H9 (cell line): ENCODE data around the gene GRIN3B. TPM values are rescaled to one million over a fixed set of nuclear protein-coding genes. Genes with fewer than 3 reads are reported as not detected.
A peak's percentile ranks its signal among the peaks of the same experiment; 100 is the strongest.
"Not testable (repeated sequence)": the region's sequence is repeated elsewhere in the genome, so short reads cannot be mapped to it uniquely, and the experiment has no call there.

Experiments
- DNase-seq: peaks from one replicate; pipeline ENCODE4 v3.0.0-alpha.2; 2017
- H2AFZ ChIP-seq: one replicate; pipeline ENCODE4 v1.6.1; 2013; ENCODE audit warnings: mild to moderate bottlenecking, low read length, control low read depth, moderate library complexity
- H2AK5ac ChIP-seq: 2 replicates; pipeline ENCODE4 v1.6.1; 2013; ENCODE audit warnings: low read length, control low read depth, mixed read lengths; ENCODE audit not compliant: insufficient read length
- H2BK120ac ChIP-seq: one replicate; pipeline ENCODE4 v1.6.1; 2013; ENCODE audit warnings: low read depth, mild to moderate bottlenecking, low read length, control low read depth, inconsistent platforms; ENCODE audit not compliant: poor library complexity, severe bottlenecking
- H2BK12ac ChIP-seq: 2 replicates; pipeline ENCODE4 v1.6.1; 2013; ENCODE audit warnings: low read length, control low read depth, mixed read lengths, low read depth; ENCODE audit not compliant: insufficient read length
- H2BK15ac ChIP-seq: 2 replicates; pipeline ENCODE4 v1.6.1; 2013; ENCODE audit warnings: low read depth, low read length, control low read depth
- H2BK20ac ChIP-seq: one replicate; pipeline ENCODE4 v1.6.1; 2013; ENCODE audit warnings: low read depth, mild to moderate bottlenecking, low read length, control low read depth, inconsistent platforms; ENCODE audit not compliant: poor library complexity, severe bottlenecking
- H2BK5ac ChIP-seq: 2 replicates; pipeline ENCODE4 v1.6.1; 2013; ENCODE audit warnings: low read length, control low read depth, mixed read lengths; ENCODE audit not compliant: insufficient read length
- H3K14ac ChIP-seq: 2 replicates; pipeline ENCODE4 v1.6.1; 2013; ENCODE audit warnings: low read length, control low read depth; ENCODE audit not compliant: insufficient read depth
- H3K18ac ChIP-seq: 2 replicates; pipeline ENCODE4 v1.6.1; 2013; ENCODE audit warnings: low read depth, mild to moderate bottlenecking, mixed read lengths, low read length, control low read depth; ENCODE audit not compliant: insufficient read length
- H3K23ac ChIP-seq: 2 replicates; pipeline ENCODE4 v1.6.1; 2013; ENCODE audit warnings: low read length, control low read depth, mixed read lengths, low read depth; ENCODE audit not compliant: insufficient read length
- H3K23me2 ChIP-seq: 2 replicates; pipeline ENCODE4 v1.6.1; 2013; ENCODE audit warnings: low read depth, mild to moderate bottlenecking, mixed read lengths, low read length, control low read depth; ENCODE audit not compliant: insufficient read length, poor library complexity, severe bottlenecking
- H3K27ac ChIP-seq: 2 replicates; pipeline ENCODE4 v1.5.1; 2013; ENCODE audit warnings: low read length, control low read depth, mixed read lengths, low read depth; ENCODE audit not compliant: insufficient read length
- H3K27me3 ChIP-seq: 2 replicates; pipeline ENCODE4 v1.6.1; 2013; ENCODE audit warnings: low read length, control low read depth, inconsistent platforms; ENCODE audit not compliant: insufficient read depth
- H3K4ac ChIP-seq: 2 replicates; pipeline ENCODE4 v1.6.1; 2013; ENCODE audit warnings: low read depth, mild to moderate bottlenecking, control low read depth, inconsistent platforms, low read length, moderate library complexity
- H3K4me1 ChIP-seq: 2 replicates; pipeline ENCODE4 v1.6.1; 2013; ENCODE audit warnings: low read length, control low read depth, inconsistent platforms; ENCODE audit not compliant: insufficient read depth
- H3K4me2 ChIP-seq: 2 replicates; pipeline ENCODE4 v1.6.1; 2013; ENCODE audit warnings: low read length, control low read depth, mixed read lengths; ENCODE audit not compliant: insufficient read length, insufficient read depth
- H3K56ac ChIP-seq: 2 replicates; pipeline ENCODE4 v1.6.1; 2013; ENCODE audit warnings: low read depth, mild to moderate bottlenecking, mixed read lengths, low read length, control low read depth; ENCODE audit not compliant: insufficient read length
- H3K79me1 ChIP-seq: 2 replicates; pipeline ENCODE4 v1.6.1; 2013; ENCODE audit warnings: low read depth, mild to moderate bottlenecking, moderate library complexity, low read length, control low read depth, inconsistent platforms; ENCODE audit not compliant: insufficient read depth, poor library complexity, severe bottlenecking
- H3K79me2 ChIP-seq: 2 replicates; pipeline ENCODE4 v1.6.1; 2013; ENCODE audit warnings: low read length, control low read depth, inconsistent platforms; ENCODE audit not compliant: insufficient read depth
- H3K9ac ChIP-seq: 2 replicates; pipeline ENCODE4 v1.6.1; 2013; ENCODE audit warnings: low read length, control low read depth, mixed read lengths; ENCODE audit not compliant: insufficient read length; ENCODE audit errors: extremely low read depth
- H3K9me3 ChIP-seq: one replicate; pipeline ENCODE4 v1.6.1; 2013; ENCODE audit warnings: low read depth, low read length, inconsistent platforms; ENCODE audit not compliant: control insufficient read depth
- H3T11ph ChIP-seq: one replicate; pipeline ENCODE4 v1.6.1; 2013; ENCODE audit warnings: mild to moderate bottlenecking, low read length, control low read depth, inconsistent platforms
- H4K20me1 ChIP-seq: one replicate; pipeline ENCODE4 v1.6.1; 2013; ENCODE audit not compliant: control insufficient read depth, insufficient read length, insufficient read depth
- H4K5ac ChIP-seq: 2 replicates; pipeline ENCODE4 v1.6.1; 2013; ENCODE audit warnings: low read depth, mild to moderate bottlenecking, mixed read lengths, low read length, control low read depth; ENCODE audit not compliant: insufficient read length
- H4K8ac ChIP-seq: replicated peaks from 2 replicates; pipeline ENCODE4 v1.6.1; 2013; ENCODE audit warnings: low read length, control low read depth, mixed read lengths, low read depth; ENCODE audit not compliant: insufficient read length
- H4K91ac ChIP-seq: 2 replicates; pipeline ENCODE4 v1.6.1; 2013; ENCODE audit warnings: low read depth, mild to moderate bottlenecking, moderate library complexity, mixed read lengths, low read length, control low read depth; ENCODE audit not compliant: insufficient read length
- H3K27ac Mint-ChIP-seq, 3 experiments: 2 replicates in 2 of 3; 3 replicates in 1 of 3; pipeline ENCODE4 v1.8.0; 2020 to 2021; ENCODE audit warnings: mixed read lengths in 3 of 3, mild to moderate bottlenecking in 1 of 3, moderate library complexity in 1 of 3
- H3K27me3 Mint-ChIP-seq: 2 replicates; pipeline ENCODE4 v1.8.0; 2021; ENCODE audit warnings: low read depth, mild to moderate bottlenecking, moderate library complexity, mixed read lengths
- H3K36me3 Mint-ChIP-seq, 3 experiments: 2 replicates in 2 of 3; 3 replicates in 1 of 3; pipeline ENCODE4 v1.8.0; 2020 to 2021; ENCODE audit warnings: low read depth in 3 of 3, mixed read lengths in 3 of 3; ENCODE audit not compliant: insufficient read depth in 1 of 3
- H3K4me1 Mint-ChIP-seq, 2 experiments: 2 replicates each; pipeline ENCODE4 v1.8.0; 2020; ENCODE audit warnings: mixed read lengths in 2 of 2
- H3K4me3 Mint-ChIP-seq, 2 experiments: 2 replicates in 1 of 2; 3 replicates in 1 of 2; pipeline ENCODE4 v1.8.0; 2020 to 2021; ENCODE audit warnings: mild to moderate bottlenecking in 2 of 2, mixed read lengths in 2 of 2, moderate library complexity in 1 of 2
- H3K9me3 Mint-ChIP-seq, 2 experiments: 2 replicates in 1 of 2; 3 replicates in 1 of 2; pipeline ENCODE4 v1.8.0; 2020; ENCODE audit warnings: mild to moderate bottlenecking in 2 of 2, mixed read lengths in 2 of 2, moderate library complexity in 1 of 2
- WGBS: extraction: QIAGEN DNeasy Blood & Tissue Kit; methylation state at CpG from one replicate; pipeline ENCODE4 v1.1.7; 2013; ENCODE audit warnings: missing lambda C conversion rate, low lambda C conversion rate, mixed read lengths; ENCODE audit not compliant: insufficient read length; ENCODE audit errors: extremely low coverage; 5-methylcytosine and 5-hydroxymethylcytosine counted together
- total RNA-seq: library from RNA; stranded (reverse); gene quantifications from 2 replicates; pipeline ENCODE4 v1.2.1, GENCODE V29; 2021
- TF ChIP-seq, protein P1 (sequence below): fragments of 200-600 bp; sonication (generic); conservative IDR thresholded peaks from 3 replicates; pipeline ENCODE4 v1.8.0; 2021; ENCODE audit warnings: antibody characterized with exemption, mild to moderate bottlenecking

The GRIN3B gene
- total RNA-seq, 1 experiment from 2014 or later = 1.0 TPM

DNA sequence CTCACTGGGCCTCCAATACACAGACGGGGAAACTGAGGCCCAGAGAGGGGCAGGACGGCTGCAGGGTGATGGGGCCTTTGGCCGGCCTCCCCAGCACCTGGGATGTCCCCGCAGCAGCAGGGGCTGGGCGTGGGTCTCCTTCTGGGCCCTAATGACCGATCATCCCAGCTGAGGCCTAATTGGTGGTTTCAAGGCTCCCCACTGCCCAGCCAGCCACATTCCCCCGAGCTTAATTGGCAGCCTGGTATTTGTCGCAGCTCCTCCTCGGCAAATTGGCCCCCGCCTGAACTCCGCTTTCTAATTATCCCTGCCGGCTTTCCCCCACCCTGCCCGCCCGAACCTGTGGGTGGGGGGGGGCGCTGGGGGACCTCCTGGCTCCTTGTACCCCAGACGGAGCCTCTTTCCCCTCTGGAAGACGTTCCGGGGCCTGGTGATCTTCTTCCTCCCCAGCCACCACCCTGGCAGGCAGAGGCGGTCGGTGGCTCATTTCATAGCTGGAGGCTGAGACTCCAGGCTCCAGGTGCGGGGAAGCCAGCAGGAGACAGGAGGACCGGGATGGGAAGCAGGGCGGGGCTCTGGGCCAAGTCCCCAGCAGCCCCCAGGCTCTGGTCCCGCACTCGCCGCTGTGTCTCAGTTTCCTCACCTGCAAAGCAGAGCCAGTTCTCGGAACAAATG, 43.3 kb upstream of the GRIN3B start:
- H3T11ph ChIP-seq = no peak overlapping the region
- peak overlapping the region; percentile 50 for H4K91ac ChIP-seq
- no peak overlapping the region for H2BK20ac ChIP-seq
- no peaks in the 10 kb centered on the region for H3K9me3 Mint-ChIP-seq
- H2AK5ac ChIP-seq = no peak overlapping the region
- peaks cover 3% of the 10 kb centered on the region; the same call in 1 of the 2 replicates for H3K4me1 ChIP-seq
- TF ChIP-seq, protein P1, sequence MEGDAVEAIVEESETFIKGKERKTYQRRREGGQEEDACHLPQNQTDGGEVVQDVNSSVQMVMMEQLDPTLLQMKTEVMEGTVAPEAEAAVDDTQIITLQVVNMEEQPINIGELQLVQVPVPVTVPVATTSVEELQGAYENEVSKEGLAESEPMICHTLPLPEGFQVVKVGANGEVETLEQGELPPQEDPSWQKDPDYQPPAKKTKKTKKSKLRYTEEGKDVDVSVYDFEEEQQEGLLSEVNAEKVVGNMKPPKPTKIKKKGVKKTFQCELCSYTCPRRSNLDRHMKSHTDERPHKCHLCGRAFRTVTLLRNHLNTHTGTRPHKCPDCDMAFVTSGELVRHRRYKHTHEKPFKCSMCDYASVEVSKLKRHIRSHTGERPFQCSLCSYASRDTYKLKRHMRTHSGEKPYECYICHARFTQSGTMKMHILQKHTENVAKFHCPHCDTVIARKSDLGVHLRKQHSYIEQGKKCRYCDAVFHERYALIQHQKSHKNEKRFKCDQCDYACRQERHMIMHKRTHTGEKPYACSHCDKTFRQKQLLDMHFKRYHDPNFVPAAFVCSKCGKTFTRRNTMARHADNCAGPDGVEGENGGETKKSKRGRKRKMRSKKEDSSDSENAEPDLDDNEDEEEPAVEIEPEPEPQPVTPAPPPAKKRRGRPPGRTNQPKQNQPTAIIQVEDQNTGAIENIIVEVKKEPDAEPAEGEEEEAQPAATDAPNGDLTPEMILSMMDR = no peak
- H3K56ac ChIP-seq = no peak overlapping the region
- H3K14ac ChIP-seq = peak overlapping the region; percentile 28
- WGBS = no CpG with 5 or more reads among the region's 27 CpGs
- no peak overlapping the region for H2BK12ac ChIP-seq
- no peaks in the 10 kb centered on the region for H3K27me3 Mint-ChIP-seq
- peak overlapping the region in 2 of 3 experiments; percentile 85 to 92; a peak in 3 of 7 replicates for H3K27ac Mint-ChIP-seq
- H3K4me2 ChIP-seq = no peak overlapping the region
- no peaks in the 10 kb centered on the region for H3K23me2 ChIP-seq
- H2BK15ac ChIP-seq = no peak overlapping the region
- no peak overlapping the region for H2BK5ac ChIP-seq
- H2AFZ ChIP-seq = no peak overlapping the region
- H3K4ac ChIP-seq = no peak overlapping the region
- H3K36me3 Mint-ChIP-seq = peaks cover 4 to 16% (median 11%) of the 10 kb centered on the region in 3 experiments; a peak in 6 of 7 replicates
- DNase-seq = peak; percentile 67
- H3K9ac ChIP-seq = no peak overlapping the region
- H4K5ac ChIP-seq = no peak overlapping the region
- no peak overlapping the region for H2BK120ac ChIP-seq
- no peaks in the 10 kb centered on the region for H3K9me3 ChIP-seq
- H3K27ac ChIP-seq = no peak overlapping the region
- H3K23ac ChIP-seq = no peak overlapping the region
- H3K79me2 ChIP-seq = 0 out of 2 replicates have a peak, but pooled peaks cover 3% of the 10 kb centered on the region
- peaks cover 3% of the 10 kb centered on the region for H3K79me1 ChIP-seq
- peaks cover 8 to 55% of the 10 kb centered on the region in 2 experiments for H3K4me1 Mint-ChIP-seq
- no peak overlapping the region for H4K8ac ChIP-seq
- no peak overlapping the region for H3K4me3 Mint-ChIP-seq
- H3K27me3 ChIP-seq = no peaks in the 10 kb centered on the region
- no peaks in the 10 kb centered on the region for H4K20me1 ChIP-seq
- H3K18ac ChIP-seq = peak overlapping the region; percentile 79

DNA sequence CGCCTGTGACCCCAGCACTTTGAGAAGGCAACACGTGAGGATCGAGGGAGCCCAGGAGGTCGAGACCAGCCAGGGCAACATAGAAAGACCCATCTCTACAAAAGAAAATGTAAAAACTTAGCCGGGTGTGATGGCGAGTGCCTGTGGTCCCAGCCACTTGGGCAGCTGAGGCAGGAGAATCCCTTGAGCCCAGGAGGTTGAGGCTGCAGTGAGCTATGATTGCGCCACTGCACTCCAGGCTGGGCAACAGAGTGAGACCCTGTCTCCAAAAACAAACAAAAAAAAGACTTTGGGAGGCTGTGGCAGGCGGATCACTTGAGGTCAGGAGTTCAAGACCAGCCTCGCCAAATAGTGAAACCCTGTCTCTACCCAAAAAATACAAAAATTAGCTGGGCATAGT, 42.6 kb upstream of the GRIN3B start:
- H3K4me1 ChIP-seq, H3K9ac ChIP-seq: not testable (repeated sequence)
- WGBS = no CpG with 5 or more reads among the region's 9 CpGs

More for the DNA sequence above, 42.6 kb upstream of the GRIN3B start:
- H3K4me3 Mint-ChIP-seq, H3K27me3 ChIP-seq, H2BK12ac ChIP-seq, H3K4ac ChIP-seq, H3K9me3 ChIP-seq, H3K23ac ChIP-seq, H3K79me1 ChIP-seq, H3K18ac ChIP-seq, H3T11ph ChIP-seq, H4K8ac ChIP-seq, DNase-seq, H3K56ac ChIP-seq, H3K4me2 ChIP-seq, H2BK5ac ChIP-seq, H3K27ac ChIP-seq, H4K20me1 ChIP-seq, H3K14ac ChIP-seq, H2AK5ac ChIP-seq, H3K79me2 ChIP-seq, H3K9me3 Mint-ChIP-seq, H2BK120ac ChIP-seq, H4K5ac ChIP-seq, H3K27me3 Mint-ChIP-seq, H2BK15ac ChIP-seq, H2BK20ac ChIP-seq, H4K91ac ChIP-seq, H3K23me2 ChIP-seq, H2AFZ ChIP-seq: not testable (repeated sequence)
- peak overlapping the region in 2 of 3 experiments; percentile 80 to 85; a peak in 2 of 7 replicates for H3K27ac Mint-ChIP-seq
- H3K4me1 Mint-ChIP-seq = peaks cover 6 to 58% of the 10 kb centered on the region in 2 experiments
- H3K36me3 Mint-ChIP-seq = peaks cover 4 to 20% (median 11%) of the 10 kb centered on the region in 3 experiments; a peak in 6 of 7 replicates
